Globus pallidus (tissue), 1 donor: ENCODE measurements around the gene ASPDH.

ENCODE experiments used
- DNase-seq: peaks from one replicate; pipeline ENCODE4 v3.0.0-alpha.2; 2015; ENCODE audit warnings: low spot score

ASPDH gene

DNA sequence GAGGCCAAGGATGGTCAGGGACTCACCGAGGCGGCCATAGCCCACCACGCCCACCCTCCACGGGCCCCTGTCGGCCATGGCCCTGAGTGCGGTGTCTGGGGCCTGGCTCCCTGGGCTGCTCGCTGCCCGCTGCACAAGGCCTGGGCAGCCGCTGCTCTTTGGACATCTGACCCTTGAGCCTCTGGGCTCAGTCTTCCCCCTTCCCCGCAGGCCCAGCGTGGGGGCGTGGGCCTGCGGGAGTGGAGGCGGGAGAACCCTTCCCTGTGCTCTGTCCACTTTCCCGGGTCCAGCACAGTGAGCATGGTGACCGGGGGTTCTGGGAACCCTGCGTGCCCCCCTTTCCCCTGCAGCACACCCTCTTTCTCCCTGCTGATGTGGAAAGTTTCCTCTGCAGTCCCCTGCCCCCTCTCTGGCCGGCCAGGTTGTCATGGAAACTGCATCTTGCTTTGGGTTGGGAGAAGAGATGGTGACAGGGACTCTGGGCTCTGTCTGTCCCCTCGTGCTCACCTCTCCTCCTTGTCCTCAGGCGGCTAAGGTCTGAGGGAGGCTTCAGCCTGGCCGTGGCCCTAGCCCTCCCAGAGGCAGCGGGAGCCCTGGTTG lies at the start of gene ASPDH:
ASPDH (minus strand) TSS at position 168 of the 600 bp plus-strand sequence; CDS start at position 78, 90 bp downstream.
- no peak for DNase-seq

DNA sequence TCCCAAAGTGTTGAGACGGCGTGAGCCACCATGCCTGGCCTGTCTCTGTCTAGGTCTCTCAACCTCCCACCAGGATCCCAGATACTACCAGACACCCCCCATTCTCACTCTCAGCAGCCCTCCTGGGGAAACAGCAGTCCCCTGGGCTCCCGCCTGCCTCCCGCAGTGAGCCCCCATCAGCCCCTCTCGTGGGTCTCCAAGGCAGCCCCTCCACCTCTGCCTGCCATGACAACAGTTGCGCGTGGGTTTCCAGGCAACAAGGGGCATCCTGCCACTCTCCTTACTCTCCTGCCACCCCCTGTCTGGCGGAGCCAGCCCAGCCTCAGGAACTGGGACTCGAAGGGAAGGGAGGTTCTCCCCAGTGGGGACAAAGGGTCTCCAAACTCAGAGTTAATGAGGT lies 49.3 kb upstream of the ASPDH start:
- no peak for DNase-seq

DNA sequence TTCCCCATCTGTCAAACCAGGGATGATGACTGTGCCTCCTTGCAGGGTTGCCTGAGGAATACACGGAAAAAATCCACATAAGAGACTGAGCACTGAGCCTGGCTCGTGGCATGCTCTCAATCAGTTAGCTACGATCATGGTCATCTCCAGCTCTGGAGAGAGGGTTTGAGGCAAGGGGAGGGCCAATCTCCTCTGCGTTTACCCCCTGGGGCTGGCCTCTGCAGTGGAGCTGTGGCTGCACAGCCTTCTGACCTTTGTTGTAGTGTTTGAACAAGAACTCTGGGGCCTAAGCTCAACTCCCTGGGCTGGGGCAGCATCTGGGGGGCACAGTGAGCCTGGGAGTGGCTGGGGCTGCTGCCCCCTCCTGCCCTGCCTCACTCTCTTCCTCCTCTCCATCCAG lies 48.6 kb upstream of the ASPDH start:
- no peak for DNase-seq

DNA sequence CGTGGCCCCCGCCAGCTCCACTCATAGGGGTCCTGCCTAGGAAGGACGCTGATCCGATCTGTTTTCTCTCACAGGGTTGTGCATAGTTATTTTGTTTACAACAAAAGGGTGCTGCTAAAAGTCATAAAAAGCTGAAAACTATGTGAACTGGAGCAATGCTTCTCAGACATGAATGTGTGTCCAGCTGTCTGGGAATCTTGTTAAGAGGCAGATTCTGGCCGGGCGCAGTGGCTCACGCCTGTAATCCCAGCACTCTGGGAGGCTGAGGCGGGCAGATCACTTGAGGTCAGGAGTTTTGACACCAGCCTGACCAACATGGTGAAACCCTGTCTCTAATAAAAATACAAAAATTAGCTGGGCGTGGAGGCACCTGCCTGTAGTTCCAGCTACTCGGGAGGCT lies 45.9 kb upstream of the ASPDH start:
- no peak for DNase-seq

DNA sequence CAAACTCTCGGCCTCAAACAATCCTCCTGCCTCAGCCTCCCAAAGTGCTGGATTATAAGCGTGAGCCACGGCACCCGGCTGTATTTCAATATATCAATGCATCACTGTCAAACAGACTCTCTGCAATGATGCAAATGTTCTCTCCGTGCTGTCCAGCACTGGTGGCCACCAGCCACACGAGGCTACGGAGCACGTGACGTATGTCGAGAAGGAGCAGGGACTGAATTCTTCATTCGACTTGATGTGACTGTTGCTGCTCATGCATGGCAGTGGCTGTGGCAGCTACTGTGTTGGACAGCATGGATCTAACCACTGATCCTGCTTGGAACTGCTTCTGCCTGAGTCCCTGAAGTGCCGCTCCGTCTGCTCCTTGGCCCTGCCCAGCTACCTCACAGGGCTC lies 44.7 kb upstream of the ASPDH start:
- DNase-seq: no peak

DNA sequence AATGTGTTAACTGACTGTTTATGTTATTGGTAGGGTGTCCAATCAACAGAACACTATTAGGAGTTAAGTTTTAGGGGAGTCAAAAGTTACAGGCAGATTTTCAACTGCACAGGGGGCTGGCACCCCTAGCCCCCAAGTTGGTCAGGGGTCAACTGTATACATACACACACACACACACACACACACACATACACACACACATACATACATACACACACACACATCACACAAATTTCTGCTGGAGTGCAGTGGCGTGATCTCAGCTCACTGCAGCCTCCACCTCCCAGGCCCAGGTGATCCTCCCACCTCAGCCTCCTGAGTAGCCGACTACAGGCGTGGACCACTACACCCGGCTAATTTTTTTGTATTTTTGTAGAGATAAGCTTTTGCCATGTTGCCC lies 44.3 kb upstream of the ASPDH start:
- no peak for DNase-seq

DNA sequence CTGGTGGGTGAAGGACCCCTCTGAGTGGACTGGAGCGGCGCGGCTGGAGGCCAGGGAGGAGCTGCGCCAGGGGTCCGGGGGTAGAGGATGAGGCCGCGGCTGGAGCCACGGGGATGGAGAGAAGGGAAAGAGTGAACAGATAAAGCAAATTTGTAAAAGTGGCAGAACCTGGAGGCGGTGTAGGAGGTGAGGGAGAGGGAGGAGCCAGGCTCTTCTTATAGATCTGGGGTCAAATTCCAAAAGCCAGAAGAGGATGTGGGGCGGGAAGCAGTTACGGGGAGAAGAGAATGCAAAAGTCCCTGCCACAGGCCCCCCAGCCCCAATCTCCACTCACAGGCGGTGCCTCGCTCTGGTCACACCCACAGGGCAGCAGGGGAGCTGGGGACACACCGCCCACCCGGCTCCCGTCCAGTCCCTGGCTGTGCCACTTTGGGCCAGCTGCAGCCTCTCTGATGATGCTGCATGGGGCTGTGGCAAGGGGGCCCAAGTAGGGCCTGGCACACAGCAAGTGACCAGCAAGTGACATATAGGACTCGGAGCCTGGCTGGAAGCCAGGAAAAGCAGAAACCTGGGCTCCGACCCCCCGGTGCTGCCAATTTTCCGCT lies 43.4 kb upstream of the ASPDH start:
- DNase-seq: no peak

DNA sequence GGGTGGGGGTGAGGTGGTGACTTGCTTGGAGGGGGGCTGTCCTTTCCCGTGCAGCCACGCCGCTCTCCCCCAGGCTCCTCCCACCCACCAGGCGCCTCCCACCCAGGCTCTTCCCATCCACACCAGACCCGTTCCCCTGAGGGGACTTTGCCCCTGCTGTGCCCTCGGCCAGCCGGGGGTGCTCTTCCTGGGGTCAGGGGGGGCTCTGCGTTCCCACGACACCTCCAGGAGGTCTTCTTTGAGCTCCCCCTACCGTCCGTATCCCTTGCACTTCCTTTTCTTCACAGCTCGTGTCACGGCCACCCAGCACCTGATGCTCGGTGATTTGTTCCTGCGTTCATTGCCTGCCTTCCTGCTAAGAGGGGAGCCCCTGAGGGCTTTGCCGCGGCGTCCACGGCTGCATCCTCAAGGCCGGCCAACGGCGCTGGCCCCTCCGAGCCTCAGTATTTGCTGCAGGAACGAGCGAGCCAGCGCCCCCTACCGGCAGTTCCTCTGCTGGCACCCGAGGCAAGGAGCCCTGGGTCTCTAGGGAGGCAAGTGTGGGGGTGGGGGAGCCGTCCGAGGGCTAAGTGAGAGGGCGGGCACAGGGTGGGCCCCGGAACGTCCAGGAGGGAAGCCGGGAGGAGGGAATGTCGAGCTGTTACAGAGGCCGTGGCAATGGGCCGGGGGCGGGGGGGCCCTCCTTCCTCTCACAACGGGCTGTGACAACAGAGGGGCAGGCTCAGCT lies 42.7 kb upstream of the ASPDH start:
- peak; percentile 75 for DNase-seq

DNA sequence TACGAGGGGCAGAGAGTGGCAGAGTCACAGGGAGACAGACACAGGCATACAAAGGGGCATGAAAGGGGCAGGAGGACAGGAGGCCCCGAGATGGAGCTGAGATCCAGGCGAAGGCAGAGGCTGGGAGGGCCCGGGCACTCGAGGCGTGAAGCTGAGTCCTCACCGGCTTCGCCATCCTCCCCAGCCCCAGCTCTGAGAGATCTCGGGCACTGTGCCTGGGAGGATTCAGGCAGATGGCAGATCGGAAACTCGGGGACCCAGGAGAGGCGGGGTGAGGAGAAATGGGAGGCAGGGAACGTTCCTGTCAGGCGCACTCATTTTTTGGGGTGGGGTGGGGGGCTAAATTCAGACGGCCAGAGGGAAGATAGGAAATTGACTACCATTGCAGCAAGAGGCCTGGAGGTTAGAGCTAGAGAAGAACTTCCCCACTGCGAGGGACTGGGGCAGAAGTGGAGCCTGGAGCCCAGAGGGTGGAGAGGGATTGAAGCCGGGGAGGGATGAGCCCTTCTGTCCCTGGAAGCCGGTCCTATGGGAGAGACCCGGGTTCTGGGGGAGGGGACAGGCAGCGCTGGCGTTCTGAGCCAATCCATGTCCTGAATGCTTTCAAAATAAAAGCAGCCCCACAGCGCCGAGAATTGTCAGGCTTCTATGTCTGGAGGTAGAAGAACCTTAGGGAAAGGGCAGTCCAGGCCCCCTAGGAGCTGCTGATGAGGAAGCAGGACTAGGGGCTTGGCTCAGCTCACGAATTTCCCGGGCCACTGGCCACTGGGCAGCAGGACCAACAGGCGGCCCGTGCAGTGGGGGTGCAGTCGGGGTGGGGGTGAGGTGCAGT lies 42.0 kb upstream of the ASPDH start:
- DNase-seq: no peak

DNA sequence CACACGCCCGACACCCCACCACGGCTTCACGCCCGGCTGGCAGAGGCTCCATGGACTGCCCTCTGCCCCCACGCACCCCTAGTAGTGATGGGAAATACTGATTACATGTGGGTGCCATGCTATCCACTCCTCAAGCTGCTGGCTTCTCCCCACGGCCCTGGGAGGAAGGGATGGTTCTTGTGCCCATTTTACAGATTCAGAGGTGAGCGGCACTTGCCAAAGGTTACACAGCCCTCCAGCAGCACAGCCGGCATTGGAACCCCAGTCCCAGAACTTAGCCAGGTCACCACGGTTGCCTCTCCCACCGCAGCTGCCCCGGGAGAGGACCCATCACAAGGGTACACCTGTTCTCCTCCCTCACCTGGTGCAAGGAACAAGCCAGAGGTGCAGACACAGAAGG lies 41.3 kb upstream of the ASPDH start:
- no peak for DNase-seq

DNA sequence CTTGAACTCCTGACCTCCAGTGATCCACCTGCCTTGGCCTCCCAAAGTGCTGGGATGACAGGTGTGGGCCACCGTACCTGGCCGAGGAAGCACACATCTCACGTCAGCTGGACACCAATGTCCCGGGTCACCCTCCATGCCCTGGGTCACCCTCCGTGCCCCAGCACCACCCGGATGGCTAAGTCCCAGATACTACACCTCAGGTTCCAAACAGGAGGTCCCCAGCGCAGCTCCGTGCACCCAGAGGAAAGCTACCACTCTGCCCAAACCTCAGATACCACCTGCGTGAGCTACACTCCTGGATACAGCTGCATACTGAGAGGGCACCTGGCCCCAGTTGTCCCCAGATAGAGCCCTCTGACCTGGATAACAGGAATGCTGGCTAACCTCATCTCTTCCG lies 40.5 kb upstream of the ASPDH start:
- DNase-seq: no peak

DNA sequence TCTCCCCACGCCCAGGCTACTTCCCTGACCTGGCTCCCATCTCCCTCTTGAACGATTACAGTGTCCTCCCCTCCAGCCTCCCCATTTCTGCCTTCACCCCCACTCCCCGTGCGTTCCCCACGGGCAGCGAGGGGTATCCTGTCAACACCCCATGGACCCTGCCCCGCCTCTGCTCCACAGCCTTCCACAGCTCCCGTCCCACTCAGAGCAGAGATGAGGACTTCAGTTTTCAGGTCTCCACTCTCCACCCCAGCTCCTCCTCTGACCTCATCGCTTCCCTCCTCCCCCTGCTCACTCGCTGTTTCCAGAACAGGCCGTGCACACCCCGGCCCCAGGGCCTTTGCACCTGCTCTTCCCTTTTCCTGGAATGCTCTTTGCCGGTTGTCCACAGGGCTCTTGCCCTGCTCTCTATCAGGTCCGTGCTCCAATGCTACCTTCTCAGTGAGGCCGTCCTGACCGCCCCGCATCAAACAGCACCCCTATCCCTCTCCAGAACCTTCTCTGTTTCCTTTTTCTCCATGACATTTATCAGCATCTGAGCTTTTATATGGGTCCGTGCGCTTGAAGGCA lies 39.5 kb upstream of the ASPDH start:
- no peak for DNase-seq

DNA sequence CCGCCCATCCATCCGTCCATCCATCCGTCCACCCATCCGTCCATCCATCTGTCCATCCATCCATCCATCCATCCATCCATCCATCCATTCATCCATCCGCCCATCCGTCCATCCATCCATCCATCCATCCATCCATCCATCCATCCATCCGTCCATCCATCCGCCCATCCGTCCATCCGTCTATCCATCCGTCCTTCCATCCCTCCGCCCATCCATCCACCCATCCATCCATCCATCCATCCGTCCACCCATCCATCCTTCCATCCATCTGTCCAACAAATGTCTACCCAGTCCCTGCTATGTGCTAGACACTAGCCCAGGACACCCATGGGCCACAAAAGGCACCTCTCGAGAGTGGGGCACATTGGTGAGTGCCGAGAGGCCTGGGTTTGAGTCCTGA lies 38.8 kb upstream of the ASPDH start:
- no peak for DNase-seq

DNA sequence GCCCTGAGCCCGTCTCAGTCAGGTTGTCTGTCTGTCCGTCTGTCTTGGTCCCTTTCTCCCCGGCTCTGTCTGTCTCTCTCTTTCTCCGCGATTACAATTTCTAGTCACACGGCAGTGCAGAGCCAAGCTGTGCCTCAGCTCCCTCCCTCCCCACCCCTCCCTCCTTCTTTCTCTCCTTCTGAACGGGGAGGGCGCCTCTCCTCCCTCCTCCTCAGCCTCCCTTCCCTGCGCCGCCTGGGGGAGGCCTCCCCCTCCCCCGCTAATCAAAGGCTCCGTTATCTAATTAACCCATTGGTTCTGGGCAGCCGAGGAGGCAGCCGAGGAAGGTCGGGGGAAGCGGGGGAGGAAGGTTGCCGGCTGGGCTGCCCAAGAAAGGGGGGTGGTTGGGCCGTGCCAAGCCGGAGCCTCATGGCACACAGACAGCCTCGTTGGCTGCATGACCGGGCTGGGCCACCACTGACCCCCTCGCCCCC lies 38.0 kb upstream of the ASPDH start:
- DNase-seq: peak; percentile 87

DNA sequence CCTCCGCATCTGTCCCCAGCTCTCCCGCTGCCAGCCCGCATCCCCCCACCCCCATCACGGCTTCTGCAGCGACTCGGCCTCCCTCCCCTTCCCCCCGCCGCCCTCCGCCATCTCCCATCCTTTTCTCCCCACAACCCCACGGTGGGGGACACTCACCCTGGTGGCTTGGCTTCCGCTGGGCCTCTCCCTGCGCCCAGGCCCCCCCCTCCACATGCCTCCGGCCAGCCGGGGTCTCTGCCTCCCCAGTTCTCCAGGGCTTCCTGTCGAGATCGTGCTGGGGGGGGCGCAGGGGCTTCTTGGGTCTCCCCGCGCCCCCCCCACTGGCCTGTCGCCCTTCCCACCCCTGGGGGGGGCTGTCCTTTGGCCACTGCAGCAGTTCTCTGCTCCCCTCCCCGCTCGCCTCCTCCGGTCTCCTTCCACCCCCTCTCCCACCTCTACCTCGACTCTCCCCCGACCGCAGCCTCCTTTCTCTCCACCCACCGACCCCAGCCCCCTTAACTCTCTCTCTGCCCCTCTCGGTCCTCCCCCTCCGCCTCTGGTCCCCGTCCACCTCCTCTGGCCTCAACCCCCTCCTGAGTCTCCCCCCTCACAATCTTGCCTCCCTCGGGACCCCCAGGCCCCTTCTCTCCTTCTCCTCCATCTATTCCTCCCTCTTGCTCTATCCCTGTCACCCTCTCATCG lies 37.5 kb upstream of the ASPDH start:
- peak; percentile 49 for DNase-seq

DNA sequence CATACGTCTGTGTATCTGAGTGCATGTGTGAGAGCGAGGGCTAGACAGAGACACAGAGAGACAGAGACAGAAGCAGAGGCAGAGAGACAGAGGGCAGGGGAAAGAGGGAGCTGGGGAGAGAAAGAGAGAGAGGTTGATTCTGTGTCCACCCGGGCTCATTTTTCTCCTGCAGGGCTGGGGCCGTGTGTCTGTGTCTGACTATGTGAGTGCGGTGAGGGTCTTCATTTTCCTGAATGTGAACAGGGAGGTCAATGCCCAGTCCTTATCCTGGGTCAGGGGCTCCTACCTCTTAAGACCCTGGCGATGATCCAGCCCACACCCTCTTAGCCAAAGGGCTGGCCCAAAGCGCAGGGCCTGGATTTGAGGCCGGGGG lies 36.9 kb upstream of the ASPDH start:
- peak; percentile 53 for DNase-seq

DNA sequence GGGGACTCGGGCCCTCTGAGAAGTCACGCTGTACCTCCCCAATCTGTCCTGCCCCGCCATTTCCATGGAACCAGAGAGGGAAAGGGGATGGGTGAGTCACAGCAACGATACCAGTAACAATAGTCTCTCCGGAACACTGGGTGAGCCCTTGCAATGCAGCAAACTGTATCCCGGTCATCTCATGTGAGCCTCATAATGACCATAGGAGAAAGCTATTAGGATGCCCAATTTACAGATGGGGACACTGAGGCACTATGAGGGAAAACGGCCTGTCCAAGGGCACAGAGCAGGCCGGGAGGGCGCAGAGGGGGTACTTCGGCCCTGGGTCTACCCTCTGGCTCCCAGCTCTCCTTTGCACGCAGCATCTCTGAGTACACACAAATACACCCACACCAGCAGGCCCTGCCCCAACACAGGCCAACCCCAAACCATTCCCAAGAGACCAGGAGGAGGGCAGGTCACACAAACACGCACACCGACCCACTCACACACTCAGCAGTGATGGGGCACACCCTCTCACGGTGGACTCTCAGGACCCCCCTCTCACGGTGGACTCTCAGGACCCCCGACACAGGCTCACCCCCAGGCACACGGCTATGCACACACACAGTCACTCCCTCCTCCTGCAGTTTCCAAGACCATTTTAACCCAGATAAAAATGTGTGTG lies 36.3 kb upstream of the ASPDH start:
- DNase-seq: no peak

DNA sequence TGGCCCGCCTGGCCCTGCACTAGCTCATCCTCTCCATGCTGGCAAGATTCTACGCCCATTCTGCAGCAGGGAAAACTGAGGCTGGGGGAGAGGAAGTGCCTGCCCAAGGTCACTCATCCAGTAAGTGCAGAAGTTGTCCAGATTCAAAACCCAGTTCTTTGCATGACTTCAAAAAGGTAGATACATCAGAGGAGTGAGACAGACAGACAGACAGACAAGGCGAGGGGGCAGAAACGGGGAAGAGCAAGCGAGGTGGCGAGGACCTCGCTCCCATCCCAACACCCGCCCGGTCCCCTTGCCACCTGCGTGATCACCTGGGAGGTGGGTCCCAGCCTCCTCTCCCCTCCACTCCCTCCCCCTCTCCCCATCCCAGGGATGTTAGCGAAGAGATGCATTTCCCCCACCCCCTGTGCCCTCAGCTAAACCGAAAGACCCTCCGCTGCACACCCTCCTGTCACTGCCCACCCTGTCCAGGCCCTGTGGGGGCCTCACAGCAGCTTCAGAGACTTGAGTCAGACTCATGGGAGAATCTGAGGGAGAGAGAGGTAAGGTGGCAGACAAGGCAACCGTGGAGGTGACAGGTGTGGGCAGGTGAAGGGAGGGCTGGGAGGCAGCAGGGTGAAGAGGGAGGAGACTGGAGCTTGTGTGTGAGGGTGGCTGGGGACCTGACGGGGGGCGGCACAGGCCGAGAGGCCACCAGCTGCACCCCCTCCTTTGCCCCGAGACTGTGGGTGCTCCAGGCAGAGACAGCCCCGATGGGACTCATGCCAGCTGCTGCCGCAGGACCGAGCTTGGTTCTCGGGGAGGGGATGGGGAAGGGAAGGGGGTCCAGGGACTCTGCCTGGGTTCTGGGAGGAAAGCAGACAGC lies 35.6 kb upstream of the ASPDH start:
- DNase-seq: peak; percentile 50

DNA sequence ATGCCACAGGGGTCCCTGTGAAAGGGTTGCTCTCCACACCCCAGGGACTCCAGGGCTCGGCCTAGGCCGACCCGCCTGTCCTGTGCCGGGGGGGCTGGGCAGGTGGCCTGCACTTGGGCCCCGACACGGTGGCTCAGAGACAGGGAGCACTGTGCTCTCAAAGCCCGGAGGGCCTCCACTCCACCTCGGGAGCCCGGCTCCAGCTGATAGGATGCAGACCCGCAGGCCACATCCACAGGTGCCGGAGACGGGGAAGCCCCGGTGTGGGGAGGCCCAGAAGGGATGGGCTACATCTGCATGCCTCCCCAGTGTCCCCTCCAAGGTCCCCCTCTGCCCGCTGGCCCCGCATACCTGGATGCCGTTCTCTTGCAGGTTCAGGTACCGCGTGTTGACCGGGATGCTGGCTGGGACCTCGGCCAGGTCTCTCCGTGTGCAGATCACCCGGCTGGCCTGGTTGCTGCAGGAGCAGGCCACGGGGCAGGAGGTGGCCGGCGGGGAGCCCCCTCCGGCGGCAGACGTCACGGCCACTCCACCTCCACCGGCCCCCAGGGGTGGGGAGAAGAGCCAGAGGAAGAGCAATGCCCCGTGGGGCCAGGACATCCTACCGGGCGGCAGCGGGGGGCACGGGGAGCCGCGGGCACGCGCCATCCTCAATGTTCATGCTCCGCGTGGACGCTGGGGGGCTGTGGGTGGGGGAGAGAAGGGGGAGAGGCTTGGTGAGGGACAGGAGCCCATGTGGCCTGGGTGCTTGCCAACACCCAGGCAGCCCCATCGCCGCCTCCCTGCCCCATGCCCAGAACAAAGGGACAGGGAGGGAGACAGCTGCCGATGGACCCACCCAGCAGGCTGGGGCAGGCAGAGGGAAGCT lies 34.7 kb upstream of the ASPDH start:
- DNase-seq: peak; percentile 89
